Measurements from ENCODE around the gene MMP24. TPM values are rescaled to one million over a fixed set of nuclear protein-coding genes. Genes with fewer than 3 reads are reported as not detected.

The MMP24 gene
- total and polyA plus RNA-seq, 2 of the 13 experiments (the other 11 are each of a cell fraction or from before 2014, with no cell fraction given) = 0.29 to 0.35 TPM

GRCh38 chr20:35269055-35269781 lies 42.7 kb downstream of the MMP24 start (continued):
- TF ChIP-seq ZNF773 (CRISPR knock-in tag; IDR thresholded peaks at IDR 0.05; ENCODE audit: borderline replicate concordance) (no peak), ZNF547 (CRISPR knock-in tag; IDR thresholded peaks at IDR 0.05) (no peak; the same call in 1 of the 2 replicates), ARID2 (CRISPR knock-in tag; IDR thresholded peaks at IDR 0.05; ENCODE audit: borderline replicate concordance) (no peak), ZNF879 (CRISPR knock-in tag; IDR thresholded peaks at IDR 0.05) (no peak), ZNF691 (CRISPR knock-in tag; IDR thresholded peaks at IDR 0.05; ENCODE audit: borderline replicate concordance, low read depth) (peak; percentile 63; the same call in 1 of the 2 replicates), FOXK2 (IDR thresholded peaks at IDR 0.05) (no peak), MAX (IDR thresholded peaks at IDR 0.05) (peak; percentile 65; the same call in 1 of the 2 replicates), ZNF558 (CRISPR knock-in tag; IDR thresholded peaks at IDR 0.05; ENCODE audit: borderline replicate concordance) (no peak), NFE2L1 (CRISPR knock-in tag; IDR thresholded peaks at IDR 0.05; ENCODE audit: borderline replicate concordance) (0 out of 2 replicates have a peak, but pooled peaks have one; percentile 6), BRCA1 (CRISPR knock-in tag; IDR thresholded peaks at IDR 0.05) (no peak), HNRNPL (IDR thresholded peaks at IDR 0.05; ENCODE audit: low read depth, low read length) (no peak), NR2C2 (CRISPR knock-in tag; IDR thresholded peaks at IDR 0.05; ENCODE audit: borderline replicate concordance) (no peak), NFE2 (CRISPR knock-in tag; IDR thresholded peaks at IDR 0.05) (no peak), HOXD1 (CRISPR knock-in tag; IDR thresholded peaks at IDR 0.05) (no peak; the same call in 1 of the 2 replicates), NFATC3 (CRISPR knock-in tag; IDR thresholded peaks at IDR 0.05) (peak; percentile 94; the same call in 1 of the 2 replicates), ZNF343 (CRISPR knock-in tag; IDR thresholded peaks at IDR 0.05) (0 out of 2 replicates have a peak, but pooled peaks have one; percentile 59), ZNF576 (CRISPR knock-in tag; IDR thresholded peaks at IDR 0.05) (no peak), ZNF775 (CRISPR knock-in tag; IDR thresholded peaks at IDR 0.05; ENCODE audit: borderline replicate concordance) (no peak), ZBTB10 (CRISPR knock-in tag; IDR thresholded peaks at IDR 0.05; ENCODE audit: borderline replicate concordance) (no peak), AHR (CRISPR knock-in tag; IDR thresholded peaks at IDR 0.05) (peak; percentile 69; the same call in 1 of the 2 replicates), MTA1 (CRISPR knock-in tag; IDR thresholded peaks at IDR 0.05; ENCODE audit: borderline replicate concordance) (no peak), RNF2 (conservative IDR thresholded peaks at IDR 0.05; ENCODE audit: low read depth) (0 out of 2 replicates have a peak, but pooled peaks have one; percentile 28), BCLAF1 (IDR thresholded peaks at IDR 0.05) (no peak)

Data from HepG2 (cell line).